ENCODE results near the gene RPL19. TPM values are rescaled to one million over a fixed set of nuclear protein-coding genes. Genes with fewer than 3 reads are reported as not detected.
"Not testable (repeated sequence)": the region's sequence is repeated elsewhere in the genome, so short reads cannot be mapped to it uniquely, and the experiment has no call there.

RPL19 gene
- total RNA-seq, 4 donors from 2014 or later: 1,760 to 2,905 (median 2,361) TPM

DNA sequence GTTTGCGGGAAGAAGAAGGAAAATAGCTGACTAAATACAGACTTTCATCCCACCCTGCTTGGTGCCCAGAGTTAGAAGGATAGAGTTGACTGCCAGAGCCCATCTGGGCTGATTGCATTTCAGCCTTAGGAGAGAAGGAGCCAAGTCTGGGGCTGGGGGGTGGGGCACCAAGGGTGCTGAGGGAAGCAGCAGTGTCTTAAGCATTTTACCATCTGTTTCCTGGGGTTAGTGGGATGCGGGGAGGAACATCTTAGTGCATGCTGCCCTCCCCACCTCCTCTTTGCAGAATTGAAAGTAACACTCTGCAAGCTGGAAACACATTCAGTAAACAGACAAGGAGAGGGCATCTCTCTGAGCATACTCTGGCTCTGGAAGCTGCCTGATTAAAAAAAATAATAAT, 32.6 kb upstream of the RPL19 start:
- no peak for TF ChIP-seq POLR2A (IDR thresholded peaks at IDR 0.05; ENCODE audit: low read depth)
- TF ChIP-seq EP300 (IDR thresholded peaks at IDR 0.05): no peak
- TF ChIP-seq POLR2AphosphoS5 (IDR thresholded peaks at IDR 0.05): no peak
- TF ChIP-seq, protein P1, sequence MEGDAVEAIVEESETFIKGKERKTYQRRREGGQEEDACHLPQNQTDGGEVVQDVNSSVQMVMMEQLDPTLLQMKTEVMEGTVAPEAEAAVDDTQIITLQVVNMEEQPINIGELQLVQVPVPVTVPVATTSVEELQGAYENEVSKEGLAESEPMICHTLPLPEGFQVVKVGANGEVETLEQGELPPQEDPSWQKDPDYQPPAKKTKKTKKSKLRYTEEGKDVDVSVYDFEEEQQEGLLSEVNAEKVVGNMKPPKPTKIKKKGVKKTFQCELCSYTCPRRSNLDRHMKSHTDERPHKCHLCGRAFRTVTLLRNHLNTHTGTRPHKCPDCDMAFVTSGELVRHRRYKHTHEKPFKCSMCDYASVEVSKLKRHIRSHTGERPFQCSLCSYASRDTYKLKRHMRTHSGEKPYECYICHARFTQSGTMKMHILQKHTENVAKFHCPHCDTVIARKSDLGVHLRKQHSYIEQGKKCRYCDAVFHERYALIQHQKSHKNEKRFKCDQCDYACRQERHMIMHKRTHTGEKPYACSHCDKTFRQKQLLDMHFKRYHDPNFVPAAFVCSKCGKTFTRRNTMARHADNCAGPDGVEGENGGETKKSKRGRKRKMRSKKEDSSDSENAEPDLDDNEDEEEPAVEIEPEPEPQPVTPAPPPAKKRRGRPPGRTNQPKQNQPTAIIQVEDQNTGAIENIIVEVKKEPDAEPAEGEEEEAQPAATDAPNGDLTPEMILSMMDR (IDR thresholded peaks at IDR 0.05): no peak
- Histone ChIP-seq H3K27ac (replicated peaks in 1 of 4) (no peak overlapping the region), H3K4me3 (no peak overlapping the region), H3K9me3 (no peaks in the 10 kb centered on the region), H3K36me3 (no peaks in the 10 kb centered on the region), H3K27me3 (peaks cover 0 to 8% (median 0%) of the 10 kb centered on the region in 4 donors), H3K4me1 (peaks cover 29 to 42% (median 35%) of the 10 kb centered on the region in 4 donors)
- intact Hi-C loops (cut with DNase I): no loop called here
- WGBS: 52% methylated on average over 2 of the region's 2 CpGs
- DNase-seq (ENCODE audit: extremely low spot score): no peak

DNA sequence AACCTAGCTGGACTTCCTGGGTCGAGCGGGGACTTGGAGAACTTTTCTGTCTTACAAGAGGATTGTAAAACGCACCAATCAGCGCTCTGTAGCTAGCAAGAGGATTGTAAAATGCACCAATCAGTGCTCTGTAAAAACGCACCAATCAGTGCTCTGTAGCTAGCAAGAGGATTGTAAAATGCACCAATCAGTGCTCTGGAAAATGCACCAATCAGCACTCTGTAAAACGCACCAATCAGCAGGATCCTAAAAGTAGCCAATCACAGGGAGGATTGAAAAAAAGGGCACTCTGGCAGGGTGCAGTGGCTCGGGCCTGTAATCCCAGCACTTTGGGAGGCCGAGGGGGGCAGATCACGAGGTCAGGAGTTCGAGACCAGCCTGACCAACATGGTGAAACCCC, 31.6 kb upstream of the RPL19 start:
- H3K36me3 ChIP-seq; H3K27ac ChIP-seq (replicated peaks in 1 of 4); H3K9me3 ChIP-seq; H3K27me3 ChIP-seq; intact Hi-C loops (cut with DNase I); H3K4me3 ChIP-seq; DNase-seq (ENCODE audit: extremely low spot score): not testable (repeated sequence)
- 95% methylated on average over 10 of the region's 10 CpGs for WGBS
- H3K4me1 ChIP-seq: peaks cover 29 to 41% (median 35%) of the 10 kb centered on the region in 4 donors

DNA sequence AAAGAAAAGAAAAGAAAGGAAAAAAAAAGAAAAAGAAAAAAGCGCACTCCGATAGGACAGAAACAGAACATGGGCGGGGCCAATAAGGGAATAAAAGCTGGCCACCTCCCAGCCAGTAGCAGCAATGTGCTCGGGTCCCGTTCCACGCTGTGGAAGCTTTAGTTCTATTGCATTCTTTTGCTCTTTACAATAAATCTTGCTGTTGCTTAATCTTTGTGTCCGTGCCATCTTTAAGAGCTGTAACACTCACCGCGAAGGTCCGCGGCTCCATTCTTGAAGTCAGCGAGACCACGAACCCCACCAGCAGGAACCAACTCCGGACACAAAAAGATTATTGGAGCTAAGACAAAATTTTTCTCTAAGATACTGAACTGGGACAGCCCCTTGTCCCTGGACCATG, 31.0 kb upstream of the RPL19 start:
- Histone ChIP-seq H3K36me3 (no peaks in the 10 kb centered on the region), H3K9me3 (no peaks in the 10 kb centered on the region), H3K4me3 (no peak overlapping the region), H3K27ac (replicated peaks in 1 of 4) (no peak overlapping the region), H3K27me3 (peaks cover 0 to 8% (median 0%) of the 10 kb centered on the region in 4 donors), H3K4me1 (peaks cover 23 to 35% (median 30%) of the 10 kb centered on the region in 4 donors)
- WGBS: 73% methylated on average over 14 of the region's 14 CpGs
- DNase-seq (ENCODE audit: extremely low spot score): no peak
- TF ChIP-seq POLR2A (IDR thresholded peaks at IDR 0.05; ENCODE audit: low read depth) (no peak), EP300 (IDR thresholded peaks at IDR 0.05) (no peak), POLR2AphosphoS5 (IDR thresholded peaks at IDR 0.05) (no peak)
- TF ChIP-seq, protein P1 (IDR thresholded peaks at IDR 0.05): no peak
- intact Hi-C loops (cut with DNase I): no loop called here

DNA sequence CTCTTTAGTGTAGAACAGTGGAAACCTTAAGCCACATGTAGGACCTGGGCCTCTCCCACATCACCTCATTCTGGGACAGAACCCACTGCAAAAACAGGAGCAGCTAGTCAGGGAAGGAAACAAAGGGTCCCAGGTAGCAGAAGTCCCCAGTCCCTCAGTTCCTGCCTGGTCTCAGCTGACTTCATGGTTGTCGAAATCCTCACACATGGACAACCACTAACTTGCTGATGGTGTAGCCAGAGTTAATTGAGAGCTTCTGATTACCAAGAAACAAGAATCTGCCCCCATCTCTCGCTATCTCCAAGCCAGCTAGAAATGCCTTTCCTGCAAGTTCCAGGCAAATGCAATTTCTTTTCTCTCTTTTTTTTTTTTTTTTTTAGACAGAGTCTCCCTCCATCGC, 30.6 kb upstream of the RPL19 start:
- no peaks in the 10 kb centered on the region for H3K9me3 ChIP-seq
- no peak overlapping the region for H3K4me3 ChIP-seq
- 76% methylated on average over 3 of the region's 3 CpGs for WGBS
- TF ChIP-seq EP300 (IDR thresholded peaks at IDR 0.05) (no peak), POLR2A (IDR thresholded peaks at IDR 0.05; ENCODE audit: low read depth) (no peak), POLR2AphosphoS5 (IDR thresholded peaks at IDR 0.05) (no peak)
- TF ChIP-seq, protein P1 (IDR thresholded peaks at IDR 0.05): no peak
- intact Hi-C loops (cut with DNase I): no loop called here
- H3K4me1 ChIP-seq: peaks cover 19 to 31% (median 29%) of the 10 kb centered on the region in 4 donors
- H3K36me3 ChIP-seq: no peaks in the 10 kb centered on the region
- peaks cover 0 to 8% (median 0%) of the 10 kb centered on the region in 4 donors for H3K27me3 ChIP-seq
- no peak overlapping the region for H3K27ac ChIP-seq (replicated peaks in 1 of 4)
- no peak for DNase-seq (ENCODE audit: extremely low spot score)

DNA sequence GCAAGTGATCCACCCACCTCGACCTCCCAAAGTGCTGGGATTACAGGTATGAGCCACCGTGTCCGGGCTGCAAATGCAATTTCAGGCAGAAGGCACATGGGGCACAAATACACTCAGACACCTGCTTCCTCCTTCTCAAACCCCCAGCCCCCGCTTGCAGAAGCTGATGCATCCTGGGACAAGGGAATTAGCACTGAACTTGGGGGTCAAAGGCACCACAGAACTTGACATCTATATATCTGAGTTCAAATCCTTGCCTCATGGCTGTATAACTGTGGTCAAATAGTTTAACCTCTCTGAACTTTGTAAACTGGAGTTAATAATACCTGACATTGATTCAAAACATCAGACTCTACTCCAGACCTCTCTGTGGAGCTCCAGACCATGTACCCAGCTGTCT, 30.0 kb upstream of the RPL19 start:
- no peaks in the 10 kb centered on the region for H3K9me3 ChIP-seq
- H3K27me3 ChIP-seq: peaks cover 0 to 8% (median 0%) of the 10 kb centered on the region in 4 donors
- intact Hi-C loops (cut with DNase I): no loop called here
- no peak overlapping the region for H3K27ac ChIP-seq (replicated peaks in 1 of 4)
- peaks cover 18 to 31% (median 30%) of the 10 kb centered on the region in 4 donors for H3K4me1 ChIP-seq
- H3K4me3 ChIP-seq: no peak overlapping the region
- no peak for DNase-seq (ENCODE audit: extremely low spot score)
- no peaks in the 10 kb centered on the region for H3K36me3 ChIP-seq
- WGBS: 65% methylated on average over 4 of the region's 4 CpGs
- TF ChIP-seq POLR2AphosphoS5 (IDR thresholded peaks at IDR 0.05): no peak

DNA sequence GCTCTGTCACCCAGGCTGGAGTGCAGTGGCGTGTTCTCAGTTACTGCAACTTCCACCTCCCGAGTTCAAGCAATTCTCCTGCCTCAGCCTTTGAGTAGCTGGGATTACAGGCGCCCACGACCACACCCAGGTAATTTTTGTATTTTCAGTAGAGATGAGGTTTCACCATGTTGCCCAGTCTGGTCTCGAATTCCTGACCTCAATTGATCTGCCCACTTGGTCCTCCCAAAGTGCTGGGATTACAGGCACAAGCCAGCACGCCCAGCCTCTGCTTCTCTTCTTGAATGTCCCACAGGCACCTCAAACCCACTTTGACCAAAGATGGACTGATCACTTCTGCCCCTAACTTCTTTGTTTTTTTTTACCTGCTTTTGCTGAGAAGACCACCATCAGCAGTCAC, 29.5 kb upstream of the RPL19 start:
- no peak for DNase-seq (ENCODE audit: extremely low spot score)
- Histone ChIP-seq H3K9me3 (no peaks in the 10 kb centered on the region), H3K4me1 (peaks cover 13 to 31% (median 28%) of the 10 kb centered on the region in 4 donors), H3K27me3 (peaks cover 0 to 8% (median 0%) of the 10 kb centered on the region in 4 donors), H3K27ac (replicated peaks in 1 of 4) (no peak overlapping the region), H3K4me3 (no peak overlapping the region), H3K36me3 (peaks cover 0 to 4% (median 0%) of the 10 kb centered on the region in 4 donors)
- WGBS: 76% methylated on average over 6 of the region's 6 CpGs
- intact Hi-C loops (cut with DNase I): no loop called here
- TF ChIP-seq POLR2AphosphoS5 (IDR thresholded peaks at IDR 0.05) (no peak), EP300 (IDR thresholded peaks at IDR 0.05) (no peak), POLR2A (IDR thresholded peaks at IDR 0.05; ENCODE audit: low read depth) (no peak)
- TF ChIP-seq, protein P1 (IDR thresholded peaks at IDR 0.05): no peak
